ENCODE data around the gene TPSAB1. TPM values are rescaled to one million over a fixed set of nuclear protein-coding genes. Genes with fewer than 3 reads are reported as not detected.

Gene TPSAB1
- polyA plus RNA-seq, 1 donor from 2014 or later = not detected

GRCh38 chr16:1275791-1276579 is 35.5 kb downstream of the TPSAB1 start:
- Mint-ChIP-seq H3K4me1 (peaks cover 0 to 2% (median 0%) of the 10 kb centered on the region in 3 donors), H3K9me3 (no peaks in the 10 kb centered on the region), H3K4me3 (no peak overlapping the region), H3K36me3 (no peaks in the 10 kb centered on the region), H3K27me3 (peaks cover 8% of the 10 kb centered on the region), H3K27ac (no peak overlapping the region)

- Mint-ChIP-seq H3K36me3 (no peaks in the 10 kb centered on the region), H3K27me3 (peaks cover 8% of the 10 kb centered on the region), H3K4me3 (no peak overlapping the region), H3K4me1 (peaks cover 0 to 2% (median 0%) of the 10 kb centered on the region in 3 donors), H3K9me3 (no peaks in the 10 kb centered on the region), H3K27ac (no peak overlapping the region)
These were observed 36.0 kb downstream of the TPSAB1 start for GRCh38 chr16:1276580-1276878.

- Mint-ChIP-seq H3K4me1 (peaks cover 0 to 2% (median 0%) of the 10 kb centered on the region in 3 donors), H3K4me3 (no peak overlapping the region), H3K27ac (no peak overlapping the region), H3K36me3 (no peaks in the 10 kb centered on the region), H3K9me3 (no peaks in the 10 kb centered on the region), H3K27me3 (peaks cover 8% of the 10 kb centered on the region)
These were observed 36.7 kb downstream of the TPSAB1 start for GRCh38 chr16:1277151-1277598.

GRCh38 chr16:1277617-1278282 is 37.2 kb downstream of the TPSAB1 start:
- peaks cover 0 to 4% (median 2%) of the 10 kb centered on the region in 3 donors for H3K4me1 Mint-ChIP-seq
- H3K27me3 Mint-ChIP-seq = peaks cover 8% of the 10 kb centered on the region
- no peak overlapping the region for H3K27ac Mint-ChIP-seq
- no peaks in the 10 kb centered on the region for H3K9me3 Mint-ChIP-seq
- H3K36me3 Mint-ChIP-seq = no peaks in the 10 kb centered on the region
- no peak overlapping the region for H3K4me3 Mint-ChIP-seq

- no peaks in the 10 kb centered on the region for H3K9me3 Mint-ChIP-seq
- peaks cover 1% of the 10 kb centered on the region for H3K27me3 Mint-ChIP-seq
- H3K36me3 Mint-ChIP-seq = no peaks in the 10 kb centered on the region
- H3K4me1 Mint-ChIP-seq = peaks cover 0 to 4% (median 2%) of the 10 kb centered on the region in 3 donors
- no peak overlapping the region for H3K27ac Mint-ChIP-seq
- H3K4me3 Mint-ChIP-seq = no peak overlapping the region
These were observed 38.0 kb downstream of the TPSAB1 start for GRCh38 chr16:1278477-1278876.

- Mint-ChIP-seq H3K4me1 (peaks cover 0 to 4% (median 2%) of the 10 kb centered on the region in 3 donors), H3K36me3 (no peaks in the 10 kb centered on the region), H3K4me3 (no peak overlapping the region), H3K27ac (no peak overlapping the region), H3K9me3 (no peaks in the 10 kb centered on the region), H3K27me3 (peaks cover 5% of the 10 kb centered on the region)
These were observed 38.8 kb downstream of the TPSAB1 start for GRCh38 chr16:1279081-1279944.

- Mint-ChIP-seq H3K4me1 (peaks cover 0 to 4% (median 2%) of the 10 kb centered on the region in 3 donors), H3K27me3 (peaks cover 5% of the 10 kb centered on the region), H3K36me3 (no peaks in the 10 kb centered on the region)
These were observed 39.6 kb downstream of the TPSAB1 start for GRCh38 chr16:1279945-1280589.

GRCh38 chr16:1280783-1281182 is 40.3 kb downstream of the TPSAB1 start:
- Mint-ChIP-seq H3K4me3 (no peak overlapping the region), H3K36me3 (no peaks in the 10 kb centered on the region), H3K9me3 (no peaks in the 10 kb centered on the region), H3K27ac (no peak overlapping the region), H3K4me1 (peaks cover 0 to 2% (median 2%) of the 10 kb centered on the region in 3 donors), H3K27me3 (peaks cover 5% of the 10 kb centered on the region)

More at GRCh38 chr16:1279945-1280589, 39.6 kb downstream of the TPSAB1 start:
- Mint-ChIP-seq H3K9me3 (no peaks in the 10 kb centered on the region), H3K4me3 (no peak overlapping the region), H3K27ac (no peak overlapping the region)

GRCh38 chr16:1281517-1281916 is 41.0 kb downstream of the TPSAB1 start:
- H3K4me1 Mint-ChIP-seq = peaks cover 0 to 2% (median 2%) of the 10 kb centered on the region in 3 donors
- no peaks in the 10 kb centered on the region for H3K36me3 Mint-ChIP-seq
- no peaks in the 10 kb centered on the region for H3K9me3 Mint-ChIP-seq
- peaks cover 4% of the 10 kb centered on the region for H3K27me3 Mint-ChIP-seq
- no peak overlapping the region for H3K27ac Mint-ChIP-seq
- H3K4me3 Mint-ChIP-seq = no peak overlapping the region

GRCh38 chr16:1282324-1282973 is 41.9 kb downstream of the TPSAB1 start:
- Mint-ChIP-seq H3K9me3 (no peaks in the 10 kb centered on the region), H3K27me3 (peaks cover 4% of the 10 kb centered on the region), H3K27ac (no peak overlapping the region), H3K4me1 (peaks cover 0 to 2% (median 2%) of the 10 kb centered on the region in 3 donors), H3K36me3 (no peaks in the 10 kb centered on the region), H3K4me3 (no peak overlapping the region)

- no peaks in the 10 kb centered on the region for H3K36me3 Mint-ChIP-seq
- H3K4me3 Mint-ChIP-seq = no peak overlapping the region
- H3K27ac Mint-ChIP-seq = no peak overlapping the region
- H3K27me3 Mint-ChIP-seq = peaks cover 10% of the 10 kb centered on the region
- peaks cover 0 to 5% (median 2%) of the 10 kb centered on the region in 3 donors for H3K4me1 Mint-ChIP-seq
- no peaks in the 10 kb centered on the region for H3K9me3 Mint-ChIP-seq
These were observed 42.8 kb downstream of the TPSAB1 start for GRCh38 chr16:1283296-1283695.

GRCh38 chr16:1283996-1284616 is 43.6 kb downstream of the TPSAB1 start:
- peaks cover 16% of the 10 kb centered on the region for H3K27me3 Mint-ChIP-seq
- peaks cover 0 to 7% (median 3%) of the 10 kb centered on the region in 3 donors for H3K4me1 Mint-ChIP-seq
- no peak overlapping the region for H3K4me3 Mint-ChIP-seq
- no peaks in the 10 kb centered on the region for H3K36me3 Mint-ChIP-seq
- no peak overlapping the region for H3K27ac Mint-ChIP-seq
- H3K9me3 Mint-ChIP-seq = no peaks in the 10 kb centered on the region

- no peaks in the 10 kb centered on the region for H3K36me3 Mint-ChIP-seq
- H3K4me1 Mint-ChIP-seq = peaks cover 0 to 8% (median 4%) of the 10 kb centered on the region in 3 donors
- H3K4me3 Mint-ChIP-seq = no peak overlapping the region
- no peak overlapping the region for H3K27ac Mint-ChIP-seq
- H3K27me3 Mint-ChIP-seq = peaks cover 31% of the 10 kb centered on the region
- H3K9me3 Mint-ChIP-seq = no peaks in the 10 kb centered on the region
These were observed 45.4 kb downstream of the TPSAB1 start for GRCh38 chr16:1285669-1286512.
